Heart left ventricle (tissue), 16 donors: ENCODE measurements around the gene ARHGAP45. TPM values are rescaled to one million over a fixed set of nuclear protein-coding genes. Genes with fewer than 3 reads are reported as not detected.

Experiments used
- ATAC-seq, 4 donors: fragments of 200-7000 bp; cut with Tn5 transposase; one replicate each; pipeline ENCODE4 v1.9.1; 2020 to 2022; ENCODE audit warnings: moderate library complexity in 4 of 4, mild to moderate bottlenecking in 3 of 4, moderate number of reproducible peaks in 1 of 4
- DNase-seq, 5 donors: peaks; one replicate each; pipeline ENCODE4 v3.0.0-alpha.2; 2020
- H3K27ac ChIP-seq, 12 donors: fragments of 200-600 bp; sonication (generic) in 4 of 12; one replicate each; pipeline versions ENCODE4 v1.5.0 to v1.8.0; 2016 to 2022; ENCODE audit warnings: mild to moderate bottlenecking in 2 of 12
- H3K27me3 ChIP-seq, 9 donors: fragments of 200-600 bp; sonication (generic) in 2 of 9; one replicate each; pipeline versions ENCODE4 v1.5.1 to v1.8.0; 2016 to 2022; ENCODE audit warnings: mild to moderate bottlenecking in 3 of 9
- H3K36me3 ChIP-seq, 9 donors: fragments of 200-600 bp; sonication (generic) in 2 of 9; one replicate each; pipeline versions ENCODE4 v1.5.0 to v1.8.0; 2018 to 2022; ENCODE audit warnings: mild to moderate bottlenecking in 2 of 9
- H3K4me1 ChIP-seq, 12 donors: fragments of 200-600 bp; sonication (generic) in 4 of 12; one replicate each; pipeline versions ENCODE4 v1.5.0 to v1.8.0; 2016 to 2022; ENCODE audit warnings: mild to moderate bottlenecking in 3 of 12
- H3K4me3 ChIP-seq, 12 donors: fragments of 200-600 bp; sonication (generic) in 4 of 12; one replicate each; pipeline versions ENCODE4 v1.5.0 to v1.8.0; 2017 to 2022; ENCODE audit warnings: mild to moderate bottlenecking in 9 of 12, moderate library complexity in 4 of 12
- H3K9me3 ChIP-seq, 12 donors: fragments of 200-600 bp; sonication (generic) in 4 of 12; one replicate each; pipeline versions ENCODE4 v1.5.0 to v1.8.0; 2016 to 2022; ENCODE audit warnings: mild to moderate bottlenecking in 1 of 12
- CTCF ChIP-seq, 12 donors: fragments of 200-600 bp; sonication (generic) in 4 of 12; IDR thresholded peaks; one replicate each; pipeline versions ENCODE4 v1.5.0 to v1.8.0; 2018 to 2022; ENCODE audit warnings: antibody characterized with exemption in 12 of 12, mild to moderate bottlenecking in 5 of 12
- POLR2A ChIP-seq, 2 donors: fragments of 450-650 bp; IDR thresholded peaks; one replicate each; pipeline ENCODE4 v1.6.1; 2017; ENCODE audit warnings: antibody characterized with exemption in 2 of 2, mild to moderate bottlenecking in 2 of 2, moderate library complexity in 2 of 2
- WGBS, 4 donors: extraction: QIAGEN DNeasy Blood & Tissue Kit in 2 of 4; methylation state at CpG; one replicate each; pipeline versions ENCODE4 v1.1.5 to v1.1.7; 2013 to 2018; 5-methylcytosine and 5-hydroxymethylcytosine counted together
- intact Hi-C, 10 donors: fragments of 100-400 bp; cut with DNase I; formaldehyde crosslinking; loops; one replicate each; pipeline versions ENCODE4 v1.11.1 to v1.14.2; 2022
- polyA plus RNA-seq, 2 donors: library from polyadenylated mRNA; stranded (reverse); fragments of 200-250 nt; gene quantifications; one replicate each; pipeline ENCODE4 v1.2.3, GENCODE V29; 2013
- total RNA-seq, 9 donors: library from RNA; depleted of rRNA in 2 of 9; stranded (reverse); fragments of >200 nt in 2 of 9; fragmentation: NEBNext Ultra II Directional in 3 of 9; extraction: Animal tissue kit (Norgen Biotek cat#: 25700) in 3 of 9; gene quantifications; one replicate each; pipeline versions ENCODE4 v1.1.0 to v1.2.4, GENCODE V29; 2016 to 2023
- donor health status: ischemic (EF 13 %, LVEDD 7.1; RV severe dilation, severe dysfunction).
- donor health status: healthy with polysubstance abuse.
- donor health status: DM: no; HTN: yes; CAD: no.
- donor health status: DM: no; HTN: no; CAD: no.
- donor health status: ischemic (EF 25% LVEDD 6.9; RV normal size, moderate dysfunction).
- donor health status: ischemic (EF 25% LVEDD 5.7; RV mildly dilated, moderate dysfunction).
- donor health status: healthy.
- donor health status: DM: yes; HTN: yes; CAD: no.
- donor health status: ischemic (EF 35%, LVEDD 5.7; RV mildly dilated, moderate dysfunction).
- donor health status: nonischemic (EF 11% LVEDD 7.7; RV severe dilation, severe dysfunction).
- donor health status: DM: yes; HTN: yes; CAD: no.
- donor health status: PGD.
- donor health status: ischemic (EF 29% LVEDD 5.4; RV normal size, mild dysfunction).
- donor health status: nonischemic (EF 23%, LVEDD 6.1; RV moderate dilation, normal function).

Gene ARHGAP45
- total and polyA plus RNA-seq, 11 donors = 1.6 to 38.2 (median 4.7) TPM

- intact Hi-C loops = no loop called here
Observed at GRCh38 chr19:1049800-1050199, 17.2 kb upstream of the ARHGAP45 start.

GRCh38 chr19:1050989-1051788, 15.8 kb upstream of the ARHGAP45 start:
- intact Hi-C loops = no loop called here
- no peaks in the 10 kb centered on the region for H3K4me1 ChIP-seq
- H3K27ac ChIP-seq = no peak overlapping the region
- H3K9me3 ChIP-seq = peaks cover 0 to 15% (median under 1%) of the 10 kb centered on the region in 12 donors
- no peak overlapping the region for H3K4me3 ChIP-seq
- TF ChIP-seq CTCF (IDR thresholded peaks at IDR 0.05) (no peak), POLR2A (IDR thresholded peaks at IDR 0.05) (no peak)
- no peak for ATAC-seq
- no peak for DNase-seq
- peaks cover 0 to 14% (median 0%) of the 10 kb centered on the region in 9 donors for H3K36me3 ChIP-seq
- WGBS, 4 donors = 82 to 85% (median 85%) methylated on average over 28 to 31 of the region's 31 CpGs
- H3K27me3 ChIP-seq = no peaks in the 10 kb centered on the region

More at GRCh38 chr19:1049800-1050199, 17.2 kb upstream of the ARHGAP45 start:
- 63 to 78% (median 66%) methylated on average over 4 to 11 of the region's 11 CpGs for WGBS, 4 donors
- no peak for TF ChIP-seq POLR2A (IDR thresholded peaks at IDR 0.05)
- TF ChIP-seq CTCF (IDR thresholded peaks at IDR 0.05) = no peak
- Histone ChIP-seq H3K9me3 (peaks cover 0 to 5% (median 0%) of the 10 kb centered on the region in 12 donors), H3K36me3 (peaks cover 0 to 16% (median 0%) of the 10 kb centered on the region in 9 donors), H3K27ac (no peak overlapping the region), H3K27me3 (no peaks in the 10 kb centered on the region), H3K4me1 (no peaks in the 10 kb centered on the region), H3K4me3 (no peak overlapping the region)
- no peak for ATAC-seq
- DNase-seq = no peak

GRCh38 chr19:1051791-1052190, 15.2 kb upstream of the ARHGAP45 start:
- DNase-seq (no peak), ATAC-seq (no peak)
- Histone ChIP-seq H3K27me3 (no peaks in the 10 kb centered on the region), H3K4me3 (no peak overlapping the region), H3K36me3 (peaks cover 0 to 12% (median 0%) of the 10 kb centered on the region in 9 donors), H3K27ac (no peak overlapping the region), H3K4me1 (no peaks in the 10 kb centered on the region), H3K9me3 (peaks cover 0 to 21% (median 7%) of the 10 kb centered on the region in 12 donors)
- TF ChIP-seq CTCF (IDR thresholded peaks at IDR 0.05) = no peak
- no peak for TF ChIP-seq POLR2A (IDR thresholded peaks at IDR 0.05)
- 90 to 95% (median 92%) methylated on average over 14 to 17 of the region's 17 CpGs for WGBS, 4 donors
- intact Hi-C loops = no loop called here

- intact Hi-C loops = no loop called here
- 83 to 89% (median 86%) methylated on average over 2 to 5 of the region's 5 CpGs for WGBS, 4 donors
- DNase-seq (no peak), ATAC-seq (no peak)
- Histone ChIP-seq H3K9me3 (peaks cover 0 to 27% (median 13%) of the 10 kb centered on the region in 12 donors), H3K4me1 (no peaks in the 10 kb centered on the region), H3K4me3 (no peak overlapping the region), H3K27me3 (no peaks in the 10 kb centered on the region), H3K27ac (no peak overlapping the region), H3K36me3 (peaks cover 0 to 18% (median 0%) of the 10 kb centered on the region in 9 donors)
- TF ChIP-seq CTCF (IDR thresholded peaks at IDR 0.05) = no peak
- TF ChIP-seq POLR2A (IDR thresholded peaks at IDR 0.05) = no peak
Observed at GRCh38 chr19:1052349-1052975, 14.5 kb upstream of the ARHGAP45 start.
